H1 (cell line): Measurements from ENCODE around the gene SLC22A6.

Source experiments
- CTCF ChIP-seq, 3 experiments: IDR thresholded peaks; 1 replicate in 2 of 3; 2 replicates in 1 of 3; pipeline versions ENCODE4 v1.5.1 to v1.6.1; 2011; ENCODE audit warnings: low read length in 3 of 3, mild to moderate bottlenecking in 3 of 3, inconsistent platforms in 2 of 3, low read depth in 1 of 3, moderate library complexity in 1 of 3; ENCODE audit not compliant: insufficient read depth in 1 of 3; ENCODE audit errors: control extremely low read depth in 1 of 3
- E2F6 ChIP-seq: IDR thresholded peaks from 2 replicates; pipeline ENCODE4 v1.6.1; 2012; ENCODE audit warnings: inconsistent platforms
- EP300 ChIP-seq, 2 experiments: IDR thresholded peaks; 1 replicate in 1 of 2; 2 replicates in 1 of 2; pipeline ENCODE4 v1.6.1; 2011 to 2012; ENCODE audit warnings: low read depth in 2 of 2, low read length in 2 of 2, mild to moderate bottlenecking in 2 of 2, borderline replicate concordance in 1 of 2, inconsistent platforms in 1 of 2, moderate library complexity in 1 of 2
- EZH2 ChIP-seq: fragments of 200-600 bp; sonication (generic); IDR thresholded peaks from 2 replicates; pipeline ENCODE4 v1.7.1; 2012; ENCODE audit warnings: low read depth, mild to moderate bottlenecking, moderate library complexity, low read length, inconsistent platforms; ENCODE audit not compliant: severe bottlenecking
- JUN ChIP-seq: IDR thresholded peaks from 2 replicates; pipeline ENCODE4 v1.6.1; 2011; ENCODE audit warnings: low read depth, mild to moderate bottlenecking, improper control_type of control experiment, low read length
- POLR2A ChIP-seq, 2 experiments: IDR thresholded peaks; 1 replicate in 1 of 2; 2 replicates in 1 of 2; pipeline ENCODE4 v1.6.1; 2011; ENCODE audit warnings: low read depth in 2 of 2, low read length in 2 of 2, mild to moderate bottlenecking in 2 of 2; ENCODE audit errors: control extremely low read depth in 1 of 2
- RAD21 ChIP-seq, 2 experiments: IDR thresholded peaks in 1 of 2; conservative IDR thresholded peaks in 1 of 2; 2 replicates each; pipeline ENCODE4 v1.6.1; 2011; ENCODE audit warnings: low read depth in 2 of 2, low read length in 2 of 2, improper control_type of control experiment in 1 of 2, inconsistent platforms in 1 of 2, mild to moderate bottlenecking in 1 of 2, moderate library complexity in 1 of 2
- TEAD4 ChIP-seq: IDR thresholded peaks from 2 replicates; pipeline ENCODE4 v1.6.1; 2012; ENCODE audit warnings: low read depth, low read length, inconsistent platforms, mixed read lengths

- TF ChIP-seq CTCF (IDR thresholded peaks at IDR 0.05; ENCODE audit: control extremely low read depth in 1 of 3, insufficient read depth in 1 of 3, low read depth in 1 of 3, low read length in 3 of 3) (no peak), E2F6 (no peak), EP300 (IDR thresholded peaks at IDR 0.05; ENCODE audit: borderline replicate concordance in 1 of 2, low read depth in 2 of 2, low read length in 2 of 2) (no peak), EZH2 (no peak), RAD21 (IDR thresholded peaks at IDR 0.05 in 1 of 2, conservative IDR thresholded peaks at IDR 0.05 in 1 of 2; ENCODE audit: low read depth in 2 of 2, low read length in 2 of 2) (no peak), TEAD4 (no peak), JUN (no peak), POLR2A (IDR thresholded peaks at IDR 0.05; ENCODE audit: control extremely low read depth in 1 of 2, low read depth in 2 of 2, low read length in 2 of 2) (no peak)
Measured at GRCh38 chr11:63012430-63012829, 27.7 kb upstream of the SLC22A6 start.
